Measurements from ENCODE around the gene ATP2C2.
"Not testable (repeated sequence)": the region's sequence is repeated elsewhere in the genome, so short reads cannot be mapped to it uniquely, and the experiment has no call there.

Gene ATP2C2

GRCh38 chr16:84367750-84368307 is 509 bp upstream of the ATP2C2 start:
- no peak for DNase-seq

GRCh38 chr16:84369105-84369504 is 767 bp downstream of the ATP2C2 start:
- no peak for DNase-seq

- DNase-seq, result no peak
Observed at GRCh38 chr16:84369938-84370627, 1.7 kb downstream of the ATP2C2 start.

- no peak for DNase-seq
Observed at GRCh38 chr16:84370723-84371552, 2.6 kb downstream of the ATP2C2 start.

- DNase-seq, result no peak
Observed at GRCh38 chr16:84371553-84371865, 3.2 kb downstream of the ATP2C2 start.

DNA sequence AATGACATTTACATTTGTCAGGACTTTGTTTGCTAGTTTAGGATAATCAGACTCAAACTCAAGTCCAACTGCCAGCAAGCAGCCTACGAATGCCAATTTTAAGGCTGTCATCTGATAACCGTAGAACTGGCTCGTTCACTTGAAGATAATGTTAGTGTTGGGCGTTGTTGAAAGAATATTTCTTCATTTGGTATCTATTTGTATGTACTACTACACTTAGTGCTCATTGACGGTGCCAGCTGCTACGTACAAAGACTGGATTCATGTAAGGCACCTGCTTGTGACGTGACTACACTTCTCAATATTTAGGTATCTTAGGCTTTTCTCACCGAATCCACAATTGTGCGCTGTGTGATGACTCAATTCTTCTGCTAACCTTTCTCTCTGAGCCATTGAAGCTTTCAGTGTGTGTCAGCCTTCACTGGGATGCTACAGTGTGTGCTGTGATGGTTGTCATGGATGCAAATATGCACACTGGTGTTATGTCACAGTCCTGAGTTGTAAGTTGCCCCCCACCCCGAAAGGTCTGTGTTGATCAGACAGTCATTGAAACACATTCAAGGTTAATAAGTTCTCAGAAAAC is 5.7 kb downstream of the ATP2C2 start:
- DNase-seq, result no peak

- DNase-seq, result no peak
Observed at GRCh38 chr16:84378099-84378498, 9.8 kb downstream of the ATP2C2 start.

- no peak for DNase-seq
Observed at GRCh38 chr16:84378567-84378966, 10.2 kb downstream of the ATP2C2 start.

DNA sequence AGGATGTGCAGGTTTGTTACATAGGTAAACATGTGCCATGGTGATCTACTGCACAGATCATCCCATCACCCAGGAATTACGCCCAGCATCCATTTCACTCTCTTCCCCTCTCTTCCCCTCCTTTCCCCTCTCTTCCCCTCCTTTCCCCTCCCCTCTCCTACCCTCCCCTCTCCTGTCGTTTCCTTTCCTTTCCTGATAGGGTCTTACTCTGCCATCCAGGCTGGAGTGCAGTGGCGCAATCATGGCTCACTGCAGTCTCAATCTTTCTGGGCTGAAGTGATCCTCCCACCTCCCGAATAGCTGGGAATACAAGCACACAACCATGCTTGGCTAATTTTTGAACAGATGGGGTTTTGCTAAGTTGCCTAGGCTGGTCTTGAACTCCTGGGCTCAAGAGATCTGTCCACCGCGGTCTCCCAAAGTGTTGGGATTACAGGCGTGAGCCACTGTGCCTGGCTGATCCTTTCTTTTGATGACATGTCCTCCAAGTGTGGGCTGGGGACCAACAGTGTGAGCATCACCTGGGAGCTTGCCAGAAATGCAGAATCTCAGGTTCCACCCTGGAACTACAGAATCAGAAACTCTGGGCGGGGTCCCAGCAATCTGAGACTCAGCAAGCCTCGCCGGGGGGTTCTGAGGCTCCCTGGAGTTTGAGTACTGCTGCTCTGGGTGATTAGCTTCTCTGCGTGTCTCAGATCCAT is 10.8 kb downstream of the ATP2C2 start:
- no peak for DNase-seq

- no peak for DNase-seq
Observed at GRCh38 chr16:84379709-84380362, 11.5 kb downstream of the ATP2C2 start.

DNA sequence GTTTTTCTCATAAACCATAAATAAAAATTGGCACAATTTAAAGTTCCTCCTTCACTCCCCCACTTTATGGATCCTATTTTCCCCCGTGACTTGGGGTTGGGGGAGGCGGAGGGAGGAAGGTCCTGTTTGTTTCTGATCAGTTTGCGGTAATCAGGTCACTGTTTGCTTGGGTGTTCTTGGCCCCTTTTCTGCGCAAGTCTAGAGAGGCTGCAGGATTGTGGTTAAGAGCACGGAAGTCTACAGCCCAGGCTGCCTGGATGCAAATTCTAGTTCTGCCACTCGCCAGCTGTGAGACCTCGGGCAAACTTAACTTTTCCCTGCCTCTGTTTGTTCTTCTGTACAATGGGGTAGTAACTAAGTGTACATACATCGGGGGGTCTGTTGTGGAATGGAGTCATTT is 12.1 kb downstream of the ATP2C2 start:
- DNase-seq, result no peak

- DNase-seq, result no peak
Observed at GRCh38 chr16:84382396-84382795, 14.1 kb downstream of the ATP2C2 start.

DNA sequence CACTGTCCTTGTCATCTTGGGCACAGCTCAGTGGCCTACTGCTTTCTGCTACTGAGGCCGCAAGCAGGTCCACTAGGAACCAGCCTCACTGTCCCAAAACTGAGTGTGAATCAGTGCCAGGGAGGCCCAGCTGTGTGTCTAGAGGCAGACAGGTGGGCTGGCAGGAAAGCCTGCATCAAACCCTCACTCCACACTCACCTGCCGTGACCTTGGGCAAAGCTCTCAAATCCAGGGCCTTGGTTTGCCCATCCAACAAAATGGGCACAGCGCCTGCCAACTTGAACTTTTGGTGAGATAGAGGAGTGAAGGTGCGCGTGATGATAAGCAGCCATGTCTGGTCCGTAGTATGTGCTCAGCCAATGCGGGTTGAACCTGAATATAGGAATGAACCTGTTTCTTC is 14.8 kb downstream of the ATP2C2 start:
- no peak for DNase-seq

- DNase-seq, result no peak
Observed at GRCh38 chr16:84386047-84386446, 17.7 kb downstream of the ATP2C2 start.

- DNase-seq, result no peak
Observed at GRCh38 chr16:84387021-84387420, 18.7 kb downstream of the ATP2C2 start.

GRCh38 chr16:84390131-84390785 is 21.9 kb downstream of the ATP2C2 start:
- no peak for DNase-seq

DNA sequence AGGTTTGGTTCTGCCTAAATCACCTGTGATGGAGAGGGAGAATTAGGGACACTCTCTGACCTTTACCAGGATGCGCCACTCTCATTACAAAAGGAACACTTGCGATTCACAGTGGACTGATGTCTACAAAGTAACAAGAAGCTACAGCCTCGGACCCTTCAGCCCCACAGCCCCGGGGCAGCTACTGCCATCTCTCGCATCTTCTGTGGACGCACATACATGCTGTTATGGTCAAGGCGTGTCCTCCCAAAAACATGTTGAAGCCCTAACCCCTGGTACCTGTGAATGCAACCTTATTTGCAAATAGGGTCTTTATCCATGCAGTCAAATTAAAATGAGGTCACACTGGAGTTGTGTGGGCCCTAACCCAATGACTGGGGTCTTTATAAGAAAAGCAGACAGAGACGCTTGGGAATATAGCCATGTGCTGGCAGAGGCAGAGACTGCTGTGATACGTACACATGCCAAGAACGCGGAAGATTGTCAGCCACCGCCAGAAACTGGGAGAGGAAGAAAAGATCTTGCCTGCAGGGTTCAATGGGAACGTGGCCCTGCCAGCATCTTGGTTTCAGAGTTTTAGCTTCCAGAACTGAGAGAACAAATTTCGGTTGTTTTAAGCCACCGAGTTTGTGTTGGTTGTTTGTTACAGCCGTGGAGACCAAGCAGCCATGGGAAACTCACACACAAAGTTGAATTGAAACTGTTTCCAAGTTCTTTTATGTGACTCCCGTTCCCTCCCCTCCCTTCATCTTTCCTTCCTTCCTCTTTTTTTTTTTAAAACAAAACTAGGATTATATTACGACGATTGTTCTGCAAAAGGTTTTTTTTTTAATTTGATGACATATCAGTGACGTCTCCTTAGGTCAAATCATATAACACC is 23.1 kb downstream of the ATP2C2 start:
- no peak for DNase-seq

GRCh38 chr16:84392031-84392360 is 23.7 kb downstream of the ATP2C2 start:
- no peak for DNase-seq

DNA sequence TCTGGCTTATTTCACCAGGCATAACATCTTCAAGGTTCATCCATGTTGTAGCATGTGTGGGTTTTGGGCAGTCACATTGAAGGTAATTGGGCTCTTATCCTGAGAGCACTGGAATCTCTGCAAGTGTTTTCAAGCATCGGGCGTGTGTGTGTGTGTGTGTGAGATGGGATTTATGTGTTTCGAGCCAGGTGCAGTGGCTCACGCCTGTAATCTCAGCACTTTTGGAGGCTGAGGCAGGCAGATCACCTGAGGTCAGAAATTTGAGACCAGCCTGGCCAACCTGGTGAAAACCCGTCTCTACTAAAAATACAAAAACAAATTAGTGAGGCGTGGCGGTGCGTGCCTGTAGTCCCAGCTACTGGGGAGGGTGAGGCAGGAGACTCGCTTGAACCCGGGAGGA is 27.7 kb downstream of the ATP2C2 start:
- DNase-seq, result not testable (repeated sequence)

DNA sequence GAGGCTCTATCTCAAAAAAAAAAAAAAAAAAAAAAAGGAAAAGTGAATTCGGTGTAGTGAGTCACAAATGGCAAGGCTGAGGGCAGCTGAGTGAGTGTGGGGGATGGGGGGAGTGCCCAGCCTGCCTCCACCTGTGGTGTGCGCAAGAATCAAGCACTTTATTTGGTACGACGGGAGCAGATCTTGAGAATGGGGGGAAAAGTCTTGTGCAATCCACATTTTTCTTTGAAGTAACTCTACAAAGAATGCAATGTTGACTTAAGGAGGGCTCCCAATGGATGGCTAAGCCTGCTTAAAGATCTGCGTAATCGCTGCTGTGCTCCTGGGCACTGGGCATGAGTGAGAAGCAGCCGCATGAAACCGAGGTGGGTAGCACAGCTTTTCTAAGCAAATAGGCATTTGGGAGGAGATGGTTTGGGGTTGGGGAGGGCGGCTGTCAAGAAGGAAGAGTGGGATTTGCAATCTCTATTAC is 28.2 kb downstream of the ATP2C2 start:
- no peak for DNase-seq

- no peak for DNase-seq
Observed at GRCh38 chr16:84397090-84397489, 28.8 kb downstream of the ATP2C2 start.

All from SHP77 treated with DMSO at 0.1 percent for 48 hours (cell line).